ENCODE measurements around the gene SPACA7.
"Not testable (repeated sequence)": the region's sequence is repeated elsewhere in the genome, so short reads cannot be mapped to it uniquely, and the experiment has no call there.

GRCh38 chr13:112398347-112398746 is 22.2 kb downstream of the SPACA7 start:
- TF ChIP-seq RAD21 (IDR thresholded peaks at IDR 0.05; ENCODE audit: low read depth); EZH2 (IDR thresholded peaks at IDR 0.05); CTCF (IDR thresholded peaks at IDR 0.05 in 2 of 3, conservative IDR thresholded peaks at IDR 0.05 in 1 of 3; ENCODE audit: borderline replicate concordance in 1 of 3, insufficient read depth in 1 of 3, low read depth in 2 of 3, low read length in 2 of 3); JUND (IDR thresholded peaks at IDR 0.05); REST (IDR thresholded peaks at IDR 0.05; ENCODE audit: low read depth); CEBPB (IDR thresholded peaks at IDR 0.05; ENCODE audit: low read depth); SIN3A (IDR thresholded peaks at IDR 0.05; ENCODE audit: low read depth); ZBTB33 (IDR thresholded peaks at IDR 0.05; ENCODE audit: extremely low read depth, insufficient replicate concordance, low read length); ZNF274 (IDR thresholded peaks at IDR 0.05; ENCODE audit: low read depth, low read length); POLR2A (IDR thresholded peaks at IDR 0.05; ENCODE audit: borderline replicate concordance, extremely low read depth, insufficient read depth, insufficient read length); EZH2phosphoT487 (IDR thresholded peaks at IDR 0.05; ENCODE audit: borderline replicate concordance): not testable (repeated sequence)

All from HCT116 (cell line).